ENCODE measurements around the gene OR2B2.

Gene OR2B2

DNA sequence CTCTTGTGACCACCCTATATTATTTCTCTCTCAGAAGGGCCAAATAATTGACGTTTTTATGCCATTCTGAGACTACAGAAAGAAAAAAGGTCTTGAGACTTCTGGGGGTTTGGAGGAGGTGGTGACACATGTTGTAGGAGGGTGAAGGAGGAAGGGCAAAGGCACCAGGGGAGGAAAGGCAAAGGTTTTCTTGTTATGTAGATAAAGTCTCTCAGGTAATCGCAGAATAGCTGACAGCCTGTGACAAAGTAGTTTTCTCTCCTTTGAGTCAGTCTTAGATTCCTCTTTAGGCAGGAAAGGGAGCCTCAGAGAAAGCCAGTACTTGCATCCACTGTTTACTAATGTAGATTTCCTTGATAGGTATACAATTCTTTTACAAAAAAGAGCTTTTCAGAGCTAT lies 23.6 kb downstream of the OR2B2 start:
- TF ChIP-seq, protein P1, sequence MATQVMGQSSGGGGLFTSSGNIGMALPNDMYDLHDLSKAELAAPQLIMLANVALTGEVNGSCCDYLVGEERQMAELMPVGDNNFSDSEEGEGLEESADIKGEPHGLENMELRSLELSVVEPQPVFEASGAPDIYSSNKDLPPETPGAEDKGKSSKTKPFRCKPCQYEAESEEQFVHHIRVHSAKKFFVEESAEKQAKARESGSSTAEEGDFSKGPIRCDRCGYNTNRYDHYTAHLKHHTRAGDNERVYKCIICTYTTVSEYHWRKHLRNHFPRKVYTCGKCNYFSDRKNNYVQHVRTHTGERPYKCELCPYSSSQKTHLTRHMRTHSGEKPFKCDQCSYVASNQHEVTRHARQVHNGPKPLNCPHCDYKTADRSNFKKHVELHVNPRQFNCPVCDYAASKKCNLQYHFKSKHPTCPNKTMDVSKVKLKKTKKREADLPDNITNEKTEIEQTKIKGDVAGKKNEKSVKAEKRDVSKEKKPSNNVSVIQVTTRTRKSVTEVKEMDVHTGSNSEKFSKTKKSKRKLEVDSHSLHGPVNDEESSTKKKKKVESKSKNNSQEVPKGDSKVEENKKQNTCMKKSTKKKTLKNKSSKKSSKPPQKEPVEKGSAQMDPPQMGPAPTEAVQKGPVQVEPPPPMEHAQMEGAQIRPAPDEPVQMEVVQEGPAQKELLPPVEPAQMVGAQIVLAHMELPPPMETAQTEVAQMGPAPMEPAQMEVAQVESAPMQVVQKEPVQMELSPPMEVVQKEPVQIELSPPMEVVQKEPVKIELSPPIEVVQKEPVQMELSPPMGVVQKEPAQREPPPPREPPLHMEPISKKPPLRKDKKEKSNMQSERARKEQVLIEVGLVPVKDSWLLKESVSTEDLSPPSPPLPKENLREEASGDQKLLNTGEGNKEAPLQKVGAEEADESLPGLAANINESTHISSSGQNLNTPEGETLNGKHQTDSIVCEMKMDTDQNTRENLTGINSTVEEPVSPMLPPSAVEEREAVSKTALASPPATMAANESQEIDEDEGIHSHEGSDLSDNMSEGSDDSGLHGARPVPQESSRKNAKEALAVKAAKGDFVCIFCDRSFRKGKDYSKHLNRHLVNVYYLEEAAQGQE (IDR thresholded peaks at IDR 0.05; ENCODE audit: insufficient read depth in 1 of 2, low read depth in 2 of 2, low read length in 2 of 2), result no peak
- TF ChIP-seq SIN3A (IDR thresholded peaks at IDR 0.05; ENCODE audit: borderline replicate concordance, insufficient read depth, low read length), result no peak
- TF ChIP-seq FOXP2 (optimal IDR thresholded peaks at IDR 0.05; ENCODE audit: borderline replicate concordance, extremely low read depth, extremely low read length, insufficient read depth), result no peak
- TF ChIP-seq TAF1 (IDR thresholded peaks at IDR 0.05; ENCODE audit: borderline replicate concordance, insufficient read depth, low read length), result no peak

GRCh38 chr6:27886073-27886472 lies 26.1 kb downstream of the OR2B2 start:
- TF ChIP-seq POLR2AphosphoS5 (IDR thresholded peaks at IDR 0.05; ENCODE audit: low read depth, low read length) (no peak), TAF1 (IDR thresholded peaks at IDR 0.05; ENCODE audit: borderline replicate concordance, insufficient read depth, low read length) (no peak), FOXP2 (optimal IDR thresholded peaks at IDR 0.05; ENCODE audit: borderline replicate concordance, extremely low read depth, extremely low read length, insufficient read depth) (no peak), SIN3A (IDR thresholded peaks at IDR 0.05; ENCODE audit: borderline replicate concordance, insufficient read depth, low read length) (no peak)
- TF ChIP-seq, protein P1 (IDR thresholded peaks at IDR 0.05; ENCODE audit: insufficient read depth in 1 of 2, low read depth in 2 of 2, low read length in 2 of 2), result no peak

- TF ChIP-seq POLR2AphosphoS5 (IDR thresholded peaks at IDR 0.05; ENCODE audit: low read depth, low read length), result no peak
- TF ChIP-seq, protein P1 (IDR thresholded peaks at IDR 0.05; ENCODE audit: insufficient read depth in 1 of 2, low read depth in 2 of 2, low read length in 2 of 2), result no peak
- TF ChIP-seq FOXP2 (optimal IDR thresholded peaks at IDR 0.05; ENCODE audit: borderline replicate concordance, extremely low read depth, extremely low read length, insufficient read depth), result no peak
- TF ChIP-seq SIN3A (IDR thresholded peaks at IDR 0.05; ENCODE audit: borderline replicate concordance, insufficient read depth, low read length), result no peak
- TF ChIP-seq TAF1 (IDR thresholded peaks at IDR 0.05; ENCODE audit: borderline replicate concordance, insufficient read depth, low read length), result no peak
These were observed 29.1 kb downstream of the OR2B2 start for GRCh38 chr6:27883136-27883535.

DNA sequence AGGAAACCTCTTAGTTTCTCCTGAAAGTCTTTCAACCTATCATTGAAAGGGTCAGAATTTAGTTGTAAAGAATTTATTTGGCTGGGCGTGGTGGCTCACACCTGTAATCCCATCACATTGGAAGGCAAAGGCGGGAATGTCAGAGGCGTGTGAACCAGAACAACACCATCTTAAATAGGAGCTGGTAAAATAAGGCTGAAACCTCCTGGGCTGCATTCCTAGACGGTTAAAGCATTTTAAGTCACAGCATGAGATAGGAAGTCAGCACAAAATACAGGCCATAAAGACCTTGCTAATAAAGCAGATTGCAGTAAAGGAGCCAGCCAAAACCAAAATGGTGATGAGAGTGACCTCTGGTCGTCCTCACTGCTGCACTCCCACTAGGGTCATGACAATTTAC lies 29.6 kb downstream of the OR2B2 start:
- no peak for TF ChIP-seq FOXP2 (optimal IDR thresholded peaks at IDR 0.05; ENCODE audit: borderline replicate concordance, extremely low read depth, extremely low read length, insufficient read depth)
- TF ChIP-seq SIN3A (IDR thresholded peaks at IDR 0.05; ENCODE audit: borderline replicate concordance, insufficient read depth, low read length), result no peak
- TF ChIP-seq POLR2AphosphoS5 (IDR thresholded peaks at IDR 0.05; ENCODE audit: low read depth, low read length), result no peak
- TF ChIP-seq, protein P1 (IDR thresholded peaks at IDR 0.05; ENCODE audit: insufficient read depth in 1 of 2, low read depth in 2 of 2, low read length in 2 of 2), result no peak
- TF ChIP-seq TAF1 (IDR thresholded peaks at IDR 0.05; ENCODE audit: borderline replicate concordance, insufficient read depth, low read length), result no peak

- TF ChIP-seq POLR2AphosphoS5 (IDR thresholded peaks at IDR 0.05; ENCODE audit: low read depth, low read length), result no peak
- TF ChIP-seq, protein P1 (IDR thresholded peaks at IDR 0.05; ENCODE audit: insufficient read depth in 1 of 2, low read depth in 2 of 2, low read length in 2 of 2), result no peak
- no peak for TF ChIP-seq TAF1 (IDR thresholded peaks at IDR 0.05; ENCODE audit: borderline replicate concordance, insufficient read depth, low read length)
- TF ChIP-seq FOXP2 (optimal IDR thresholded peaks at IDR 0.05; ENCODE audit: borderline replicate concordance, extremely low read depth, extremely low read length, insufficient read depth), result no peak
- no peak for TF ChIP-seq SIN3A (IDR thresholded peaks at IDR 0.05; ENCODE audit: borderline replicate concordance, insufficient read depth, low read length)
These were observed 32.4 kb downstream of the OR2B2 start for GRCh38 chr6:27879837-27880236.

Measured in PFSK-1 (cell line).